H1 (cell line): ENCODE measurements around the gene SPG11. TPM values are rescaled to one million over a fixed set of nuclear protein-coding genes. Genes with fewer than 3 reads are reported as not detected.

Experiments used
- CHD7 ChIP-seq: fragments of 300-600 bp; sonication (generic); IDR thresholded peaks from 2 replicates; pipeline ENCODE4 v1.7.1; 2012; ENCODE audit warnings: low read length, moderate library complexity, mild to moderate bottlenecking, inconsistent platforms; ENCODE audit not compliant: insufficient replicate concordance
- CTBP2 ChIP-seq: IDR thresholded peaks from 2 replicates; pipeline ENCODE4 v1.7.0; 2011; ENCODE audit warnings: borderline replicate concordance, mild to moderate bottlenecking, moderate library complexity, mixed read lengths, low read length; ENCODE audit not compliant: insufficient read depth, insufficient read length
- EGR1 ChIP-seq: IDR thresholded peaks from 2 replicates; pipeline ENCODE4 v1.6.1; 2011; ENCODE audit warnings: low read depth, low read length, borderline replicate concordance
- RXRA ChIP-seq: IDR thresholded peaks from 2 replicates; pipeline ENCODE4 v1.6.1; 2011; ENCODE audit warnings: low read depth, mild to moderate bottlenecking, low read length, moderate library complexity; ENCODE audit not compliant: insufficient read depth
- SIN3A ChIP-seq, 2 experiments: IDR thresholded peaks in 1 of 2; conservative IDR thresholded peaks in 1 of 2; 2 replicates each; pipeline ENCODE4 v1.6.1; 2011 to 2012; ENCODE audit warnings: low read length in 2 of 2, improper control_type of control experiment in 1 of 2, low read depth in 1 of 2, mild to moderate bottlenecking in 1 of 2
- SP4 ChIP-seq: IDR thresholded peaks from 2 replicates; pipeline ENCODE4 v1.6.1; 2012; ENCODE audit warnings: low read length, inconsistent platforms
- TEAD4 ChIP-seq: IDR thresholded peaks from 2 replicates; pipeline ENCODE4 v1.6.1; 2012; ENCODE audit warnings: low read depth, low read length, inconsistent platforms, mixed read lengths
- USF2 ChIP-seq: IDR thresholded peaks from 2 replicates; pipeline ENCODE4 v1.6.1; 2011; ENCODE audit warnings: low read length, improper control_type of control experiment
- polyA plus RNA-seq, 7 experiments: library from polyadenylated mRNA; depleted of rRNA in 3 of 7; stranded (reverse) in 5 of 7; unstranded in 2 of 7; fragments of >200 nt in 5 of 7; fragments of 200-250 nt in 2 of 7; gene quantifications; 1 replicate in 5 of 7; 2 replicates in 1 of 7; 4 replicates in 1 of 7; pipeline versions ENCODE4 v1.2.1 to v1.2.3, GENCODE V29; 2011 to 2013; ENCODE audit warnings: missing spikeins in 2 of 7, mixed read lengths in 2 of 7
- total RNA-seq: library from RNA; stranded (reverse); fragmentation: NEBNext Ultra II Directional; extraction: Animal tissue kit (Norgen Biotek cat#: 25700); gene quantifications from 2 replicates; pipeline ENCODE4 v1.2.1, GENCODE V29; 2021

Gene SPG11
- total and polyA plus RNA-seq, 2 of the 8 experiments (the other 6 are each of a cell fraction or from before 2014, with no cell fraction given), result 37.1 to 38.6 TPM

GRCh38 chr15:44698641-44699040 lies 35.2 kb upstream of the SPG11 start (continued):
- TF ChIP-seq CHD7, result no peak
- no peak for TF ChIP-seq SP4
- no peak for TF ChIP-seq RXRA
- no peak for TF ChIP-seq USF2
- no peak for TF ChIP-seq CTBP2
- TF ChIP-seq TEAD4, result no peak
- TF ChIP-seq SIN3A (conservative IDR thresholded peaks at IDR 0.05 in 1 of 2, IDR thresholded peaks at IDR 0.05 in 1 of 2; ENCODE audit: low read depth in 1 of 2, low read length in 2 of 2), result no peak
- TF ChIP-seq EGR1, result no peak
- TF ChIP-seq, all 59 proteins: peak for 0
